Effector memory CD8-positive, alpha-beta T cell (primary cell): ENCODE data around the gene FTHL17.

Source experiments
- ATAC-seq: fragments of 150-1000 bp; cut with Tn5 transposase; replicated peaks from 2 replicates; pipeline ENCODE4 v1.10.0; 2021; ENCODE audit warnings: mild to moderate bottlenecking, moderate library complexity
- DNase-seq, 3 experiments: peaks; one replicate each; pipeline ENCODE4 v3.0.0; 2021
- H3K27ac Mint-ChIP-seq, 2 donors: one replicate each; pipeline ENCODE4 v1.8.0; 2022; ENCODE audit warnings: mild to moderate bottlenecking in 2 of 2, mixed read lengths in 2 of 2, moderate library complexity in 2 of 2
- H3K27me3 Mint-ChIP-seq, 2 donors: one replicate each; pipeline ENCODE4 v1.8.0; 2022; ENCODE audit warnings: mixed read lengths in 2 of 2
- H3K36me3 Mint-ChIP-seq: one replicate; pipeline ENCODE4 v1.8.0; 2022; ENCODE audit warnings: mild to moderate bottlenecking, moderate library complexity, mixed read lengths; ENCODE audit not compliant: insufficient read depth
- H3K4me1 Mint-ChIP-seq, 2 donors: one replicate each; pipeline ENCODE4 v1.8.0; 2022; ENCODE audit warnings: low read depth in 2 of 2, mixed read lengths in 2 of 2
- H3K4me3 Mint-ChIP-seq, 2 donors: one replicate each; pipeline ENCODE4 v1.8.0; 2022; ENCODE audit warnings: mild to moderate bottlenecking in 2 of 2, mixed read lengths in 2 of 2, moderate library complexity in 2 of 2
- H3K9me3 Mint-ChIP-seq, 2 donors: one replicate each; pipeline ENCODE4 v1.8.0; 2022; ENCODE audit warnings: mixed read lengths in 2 of 2

The FTHL17 gene

DNA sequence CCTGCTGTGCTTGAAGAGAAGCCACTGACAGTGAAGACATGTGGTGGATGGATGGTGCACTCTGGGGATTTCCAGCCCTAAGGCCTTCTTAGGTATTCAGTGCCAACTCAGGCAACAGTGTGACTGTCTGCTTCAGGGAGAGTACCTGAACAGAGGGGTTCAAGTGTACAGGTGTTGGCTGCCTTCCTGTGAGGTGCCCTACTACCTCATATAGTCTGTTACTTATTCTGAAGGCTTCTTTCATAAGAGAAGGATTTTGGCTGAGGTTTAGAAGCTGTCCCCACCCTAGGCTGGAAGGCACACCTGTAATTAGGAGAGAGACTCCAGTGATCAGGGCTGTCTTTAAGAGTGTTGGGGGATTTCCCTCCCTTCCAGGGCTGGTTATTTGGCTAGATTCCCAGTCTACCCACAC lies 1.8 kb downstream of the FTHL17 start:
- Mint-ChIP-seq H3K27me3 (no peaks in the 10 kb centered on the region), H3K9me3 (peaks cover 6 to 7% of the 10 kb centered on the region in 2 donors), H3K27ac (no peak overlapping the region), H3K36me3 (no peaks in the 10 kb centered on the region), H3K4me1 (no peaks in the 10 kb centered on the region), H3K4me3 (no peak overlapping the region)
- no peak for DNase-seq
- ATAC-seq, result no peak

DNA sequence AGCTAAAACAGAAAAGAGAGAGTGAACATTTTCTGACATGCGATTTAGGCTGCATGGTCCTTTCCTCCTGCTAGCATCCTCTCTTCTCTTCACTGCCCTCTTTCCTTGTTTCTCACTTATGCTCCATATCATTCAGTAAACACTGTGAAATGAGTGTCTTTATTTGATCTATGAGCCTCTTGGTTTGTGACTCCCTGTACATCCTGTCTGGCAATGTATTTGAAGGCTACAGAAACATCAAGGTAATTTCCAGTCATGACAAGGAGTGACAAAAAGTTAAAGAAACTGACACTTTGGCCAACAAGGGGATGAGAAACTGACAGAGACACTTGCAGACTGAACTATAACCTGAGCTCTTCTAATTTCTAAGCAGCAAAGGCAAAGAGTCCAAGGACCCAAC lies 8.7 kb downstream of the FTHL17 start:
- Mint-ChIP-seq H3K27me3 (no peaks in the 10 kb centered on the region), H3K4me3 (no peak overlapping the region), H3K36me3 (no peaks in the 10 kb centered on the region), H3K9me3 (peaks cover 0 to 7% of the 10 kb centered on the region in 2 donors), H3K27ac (no peak overlapping the region), H3K4me1 (no peaks in the 10 kb centered on the region)
- DNase-seq (no peak), ATAC-seq (no peak)

DNA sequence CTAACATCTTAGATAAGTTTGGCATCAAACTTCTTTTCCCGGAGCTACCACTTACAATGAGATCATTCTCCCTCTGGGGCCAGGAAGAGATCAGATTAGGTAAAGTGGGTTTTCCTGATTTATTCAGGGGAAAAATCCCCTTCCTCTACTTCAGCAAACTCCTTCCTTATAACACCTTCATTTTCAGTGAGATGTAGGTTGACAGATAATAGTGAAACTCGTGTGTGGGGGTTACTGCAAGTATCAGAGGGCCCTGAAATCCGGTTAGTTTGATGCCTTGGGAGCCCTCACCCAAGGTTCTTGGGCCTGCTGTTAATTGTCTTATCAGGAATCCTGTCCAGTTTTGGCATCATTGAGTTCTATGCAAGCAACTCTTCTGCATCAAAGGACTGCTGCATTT lies 10.8 kb downstream of the FTHL17 start:
- Mint-ChIP-seq H3K27ac (no peak overlapping the region), H3K27me3 (no peaks in the 10 kb centered on the region), H3K4me3 (no peak overlapping the region), H3K36me3 (no peaks in the 10 kb centered on the region), H3K4me1 (no peaks in the 10 kb centered on the region), H3K9me3 (no peaks in the 10 kb centered on the region)
- DNase-seq (no peak), ATAC-seq (no peak)

DNA sequence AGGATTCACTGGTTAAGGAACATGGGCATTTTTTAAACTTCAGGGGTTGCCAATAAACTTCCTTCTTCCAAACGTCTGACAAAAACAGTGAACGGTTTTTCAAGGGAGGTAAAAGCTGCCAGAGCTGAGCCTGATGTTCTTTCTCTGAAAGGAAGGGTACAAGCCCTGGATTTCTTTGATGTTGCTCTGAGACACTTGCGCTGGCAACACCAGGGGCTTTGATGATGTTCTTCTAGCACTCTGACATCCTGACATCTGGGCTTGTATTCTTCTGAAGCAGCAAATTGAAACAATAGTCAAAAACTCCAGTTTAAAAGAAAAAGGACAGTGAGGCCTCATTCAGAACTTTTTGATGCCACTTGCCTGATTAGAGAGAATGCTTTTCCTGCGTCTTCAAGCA lies 11.8 kb downstream of the FTHL17 start:
- Mint-ChIP-seq H3K27ac (no peak overlapping the region), H3K36me3 (no peaks in the 10 kb centered on the region), H3K27me3 (no peaks in the 10 kb centered on the region)

DNA sequence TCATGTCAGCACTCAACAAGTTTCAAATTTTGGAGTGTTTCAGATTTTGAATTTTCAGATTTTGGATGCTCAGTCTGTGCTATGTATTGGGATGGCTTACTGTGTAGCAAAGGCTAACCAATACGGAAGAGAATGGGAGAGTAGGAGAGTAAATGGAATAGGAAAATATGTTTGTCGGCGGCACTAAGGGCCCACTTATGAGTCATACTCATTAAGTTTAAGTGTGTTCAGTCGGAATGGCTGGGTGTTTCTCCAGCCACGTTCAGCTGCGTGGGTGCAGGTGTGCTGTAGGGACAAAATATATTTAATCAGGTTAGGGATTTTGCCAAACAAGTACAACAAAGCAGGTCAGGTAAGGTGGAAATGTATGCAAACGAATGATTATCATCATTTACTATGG lies 13.6 kb downstream of the FTHL17 start:
- H3K27ac Mint-ChIP-seq, result no peak overlapping the region
- no peak for ATAC-seq
- no peak overlapping the region for H3K4me3 Mint-ChIP-seq
- H3K36me3 Mint-ChIP-seq, result no peaks in the 10 kb centered on the region
- no peaks in the 10 kb centered on the region for H3K4me1 Mint-ChIP-seq
- H3K27me3 Mint-ChIP-seq, result no peaks in the 10 kb centered on the region
- H3K9me3 Mint-ChIP-seq, result peaks cover 0 to 4% of the 10 kb centered on the region in 2 donors
- no peak for DNase-seq

More for the DNA sequence above, 11.8 kb downstream of the FTHL17 start:
- Mint-ChIP-seq H3K4me1 (no peaks in the 10 kb centered on the region), H3K9me3 (peaks cover 0 to 4% of the 10 kb centered on the region in 2 donors), H3K4me3 (no peak overlapping the region)
- DNase-seq (no peak), ATAC-seq (no peak)

DNA sequence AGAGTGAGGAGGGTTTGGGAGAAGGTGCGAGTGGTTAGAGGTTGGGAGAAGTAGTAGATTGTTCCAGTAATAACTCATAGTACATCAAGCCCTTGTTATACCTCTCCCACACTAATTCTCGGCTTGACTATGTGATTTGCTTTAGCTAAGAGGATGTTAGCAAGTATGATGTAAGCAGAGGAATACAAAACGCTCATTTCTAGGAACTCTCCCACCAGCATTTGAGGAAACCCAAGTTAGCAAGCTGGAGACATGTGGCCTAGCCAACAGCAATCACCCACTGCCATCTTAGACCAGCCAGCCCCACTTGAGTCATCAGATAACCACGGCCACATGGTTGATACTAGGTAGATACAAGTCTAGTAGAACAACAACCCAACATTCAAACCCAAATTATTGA lies 14.2 kb downstream of the FTHL17 start:
- no peaks in the 10 kb centered on the region for H3K4me1 Mint-ChIP-seq
- ATAC-seq, result no peak
- DNase-seq, result no peak
- H3K27ac Mint-ChIP-seq, result no peak overlapping the region
- H3K36me3 Mint-ChIP-seq, result no peaks in the 10 kb centered on the region
- H3K9me3 Mint-ChIP-seq, result peaks cover 0 to 4% of the 10 kb centered on the region in 2 donors
- H3K4me3 Mint-ChIP-seq, result no peak overlapping the region
- H3K27me3 Mint-ChIP-seq, result no peaks in the 10 kb centered on the region

DNA sequence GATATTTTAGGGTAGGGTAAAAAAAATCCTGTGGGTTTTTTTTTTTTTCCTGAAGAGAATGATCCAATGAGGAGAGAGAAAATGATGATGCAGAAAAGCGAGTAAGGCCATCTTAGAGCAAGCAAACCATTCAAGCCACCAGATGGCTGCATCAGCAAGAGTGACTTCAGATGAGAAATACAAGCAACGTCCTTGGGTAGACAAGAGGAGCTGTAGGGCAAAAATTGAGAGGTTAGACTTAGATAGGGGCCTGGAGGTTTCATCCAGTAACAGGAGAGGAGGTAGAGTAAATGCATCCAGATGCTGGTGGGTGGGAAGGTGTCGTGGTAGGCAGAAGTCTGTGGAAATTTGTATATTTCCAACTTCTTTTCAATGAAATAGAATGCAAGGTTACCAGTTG lies 14.6 kb downstream of the FTHL17 start:
- ATAC-seq, result no peak

DNA sequence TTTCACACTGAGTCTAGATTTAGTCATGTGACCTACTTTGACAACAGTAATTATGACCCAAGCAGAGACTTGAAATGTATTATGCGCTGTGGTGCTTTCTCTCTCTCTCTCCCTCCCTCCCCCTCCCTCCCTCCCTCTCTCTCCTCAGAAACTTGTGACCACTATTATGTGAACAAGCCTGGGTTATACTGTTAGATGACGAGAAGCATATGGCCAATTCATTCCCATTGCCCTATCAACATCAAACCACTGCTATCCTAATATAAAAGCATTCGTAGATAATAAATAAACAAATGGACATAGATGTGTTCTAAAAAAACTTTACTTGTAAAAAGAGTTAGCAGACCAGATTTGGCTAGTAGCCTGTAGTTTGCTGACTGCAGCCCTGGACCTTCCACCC lies 18.2 kb downstream of the FTHL17 start:
- ATAC-seq, result no peak
- no peak overlapping the region for H3K4me3 Mint-ChIP-seq
- no peaks in the 10 kb centered on the region for H3K4me1 Mint-ChIP-seq

More for the DNA sequence above, 14.6 kb downstream of the FTHL17 start:
- Mint-ChIP-seq H3K4me3 (no peak overlapping the region), H3K36me3 (no peaks in the 10 kb centered on the region), H3K27me3 (no peaks in the 10 kb centered on the region), H3K27ac (no peak overlapping the region), H3K9me3 (peaks cover 0 to 4% of the 10 kb centered on the region in 2 donors), H3K4me1 (no peaks in the 10 kb centered on the region)
- DNase-seq, result no peak

DNA sequence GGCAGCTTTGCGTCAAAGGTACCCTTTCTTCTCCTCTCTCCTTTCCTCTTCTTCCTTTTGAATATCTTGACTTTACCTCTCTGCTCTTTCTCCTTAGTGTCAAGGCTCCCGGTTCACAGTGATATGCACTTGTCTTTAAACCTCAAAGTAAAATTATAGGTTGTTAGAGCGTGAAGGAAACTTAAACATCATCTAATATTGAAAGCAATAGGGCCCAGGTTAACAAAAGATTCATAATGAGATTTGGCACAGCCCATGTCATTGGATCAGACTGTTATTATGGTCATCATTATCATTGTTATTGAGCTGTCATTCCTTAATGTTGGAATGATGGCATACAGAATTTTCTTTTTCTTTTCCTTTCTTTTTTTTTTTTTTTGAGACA lies 32.5 kb downstream of the FTHL17 start:
- ATAC-seq, result no peak
- no peak overlapping the region for H3K4me3 Mint-ChIP-seq

More for the DNA sequence above, 18.2 kb downstream of the FTHL17 start:
- Mint-ChIP-seq H3K36me3 (no peaks in the 10 kb centered on the region), H3K9me3 (peaks cover 2 to 4% of the 10 kb centered on the region in 2 donors), H3K27me3 (no peaks in the 10 kb centered on the region), H3K27ac (no peak overlapping the region)
- no peak for DNase-seq

DNA sequence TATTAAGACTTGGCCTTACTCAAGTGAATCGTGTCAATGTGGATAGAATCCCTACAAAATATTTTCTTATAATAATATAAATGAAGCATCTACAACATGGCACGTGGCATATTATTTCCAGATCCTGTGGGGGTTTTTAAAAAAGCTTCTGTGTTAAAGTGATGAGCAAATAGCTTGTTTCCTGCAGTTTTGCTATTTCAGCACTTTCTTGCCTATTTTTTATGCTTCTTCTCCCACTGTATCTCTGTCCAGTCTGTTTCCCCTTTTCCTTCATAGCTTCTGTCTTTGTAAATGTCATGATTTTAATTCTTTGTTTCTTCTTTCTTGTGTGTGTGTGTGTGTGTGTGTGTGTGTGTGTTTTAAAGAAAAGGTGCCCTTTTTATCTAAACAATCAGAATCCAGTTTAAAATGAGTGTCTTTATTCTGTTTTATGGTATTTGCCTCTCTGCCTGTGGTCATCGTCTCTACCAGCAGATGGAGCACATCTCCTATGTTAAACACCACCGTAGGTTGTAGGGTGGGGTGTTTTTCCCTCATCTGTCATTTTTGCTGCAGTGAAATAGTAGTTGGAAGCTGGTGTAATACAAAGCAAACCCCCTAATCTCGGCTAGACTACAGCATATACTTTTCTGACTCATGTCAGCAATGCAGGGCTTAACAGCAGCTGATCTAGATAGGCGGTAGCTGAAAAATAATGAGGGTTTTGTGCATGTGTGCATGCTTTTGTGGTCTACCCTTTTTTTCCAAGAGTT lies 33.1 kb downstream of the FTHL17 start:
- Mint-ChIP-seq H3K36me3 (no peaks in the 10 kb centered on the region), H3K9me3 (no peaks in the 10 kb centered on the region), H3K4me1 (no peaks in the 10 kb centered on the region), H3K27me3 (no peaks in the 10 kb centered on the region), H3K4me3 (no peak overlapping the region), H3K27ac (no peak overlapping the region)
- DNase-seq (no peak), ATAC-seq (no peak)

More for the DNA sequence above, 32.5 kb downstream of the FTHL17 start:
- Mint-ChIP-seq H3K9me3 (no peaks in the 10 kb centered on the region), H3K27me3 (no peaks in the 10 kb centered on the region), H3K27ac (no peak overlapping the region), H3K36me3 (no peaks in the 10 kb centered on the region), H3K4me1 (no peaks in the 10 kb centered on the region)
- DNase-seq, result no peak

DNA sequence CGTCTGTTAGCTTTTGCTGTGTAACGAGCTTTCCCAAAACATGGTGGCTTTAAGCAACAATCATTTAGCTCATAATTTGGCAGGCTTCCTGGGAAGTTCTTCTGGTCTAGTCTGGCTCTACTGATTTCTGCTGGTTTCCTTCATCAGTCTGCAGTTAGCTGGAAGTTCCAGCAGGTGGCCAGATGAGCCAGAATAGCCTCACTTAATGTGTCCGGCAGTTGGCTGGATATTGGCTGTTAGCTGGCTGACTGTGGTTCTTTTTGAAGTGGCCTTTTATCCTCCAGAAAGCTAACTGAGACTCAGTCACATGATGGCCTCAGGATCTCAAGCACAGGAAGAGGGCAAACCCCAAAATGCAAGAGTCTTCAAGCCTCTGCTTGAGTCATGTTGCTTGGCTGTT lies 34.9 kb downstream of the FTHL17 start:
- Mint-ChIP-seq H3K4me1 (no peaks in the 10 kb centered on the region), H3K36me3 (no peaks in the 10 kb centered on the region), H3K9me3 (no peaks in the 10 kb centered on the region), H3K27me3 (peaks cover 0 to 5% of the 10 kb centered on the region in 2 donors), H3K27ac (no peak overlapping the region), H3K4me3 (no peak overlapping the region)
- DNase-seq (no peak), ATAC-seq (no peak)

DNA sequence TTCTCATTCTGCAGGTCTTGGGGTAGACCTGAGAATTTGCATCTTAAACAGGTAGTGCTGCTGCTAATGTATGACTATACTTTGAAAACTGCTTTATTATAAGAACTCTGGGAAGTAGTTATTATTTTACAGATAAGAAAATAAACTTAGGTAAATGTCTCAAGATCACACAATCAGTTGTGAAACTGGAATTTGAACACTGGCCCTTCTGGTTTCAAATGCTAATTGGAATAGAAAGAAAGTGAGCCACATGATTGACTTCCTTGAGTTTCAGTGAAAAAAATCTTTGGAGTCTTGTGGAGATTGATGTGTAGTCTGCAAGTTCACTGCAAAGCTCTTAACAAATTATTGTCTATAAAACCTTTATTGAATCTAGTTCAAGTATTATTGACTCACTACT lies 44.5 kb downstream of the FTHL17 start:
- peaks cover 0 to 7% of the 10 kb centered on the region in 2 donors for H3K9me3 Mint-ChIP-seq

DNA sequence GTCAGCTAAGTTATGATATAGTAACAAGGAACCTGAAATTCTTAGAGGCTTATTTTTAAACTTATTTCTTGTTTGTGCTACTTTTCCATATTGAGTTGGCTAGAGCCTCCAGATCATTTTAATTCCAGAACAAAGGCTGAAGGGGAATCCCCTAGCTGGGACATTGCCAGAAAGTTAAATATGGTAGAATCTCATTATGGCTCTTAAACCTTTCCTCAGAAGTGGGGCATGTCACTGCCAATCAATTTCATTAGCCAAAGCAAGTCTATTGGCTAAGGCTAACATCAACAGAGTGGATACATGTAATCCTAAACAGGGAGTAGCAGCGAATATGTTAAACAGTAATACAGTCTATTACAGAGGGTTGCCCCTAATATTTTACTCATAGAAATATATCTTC lies 47.0 kb downstream of the FTHL17 start:
- Mint-ChIP-seq H3K4me3 (no peak overlapping the region), H3K27ac (no peak overlapping the region), H3K9me3 (peaks cover 0 to 7% of the 10 kb centered on the region in 2 donors), H3K36me3 (no peaks in the 10 kb centered on the region), H3K4me1 (no peaks in the 10 kb centered on the region), H3K27me3 (peaks cover 10% of the 10 kb centered on the region in 2 donors)
- DNase-seq, result no peak
- ATAC-seq, result no peak

More for the DNA sequence above, 44.5 kb downstream of the FTHL17 start:
- DNase-seq (no peak), ATAC-seq (no peak)
- H3K4me1 Mint-ChIP-seq, result no peaks in the 10 kb centered on the region
- peaks cover 16% of the 10 kb centered on the region in 2 donors for H3K27me3 Mint-ChIP-seq
- H3K4me3 Mint-ChIP-seq, result no peak overlapping the region
- no peaks in the 10 kb centered on the region for H3K36me3 Mint-ChIP-seq
- no peak overlapping the region for H3K27ac Mint-ChIP-seq

DNA sequence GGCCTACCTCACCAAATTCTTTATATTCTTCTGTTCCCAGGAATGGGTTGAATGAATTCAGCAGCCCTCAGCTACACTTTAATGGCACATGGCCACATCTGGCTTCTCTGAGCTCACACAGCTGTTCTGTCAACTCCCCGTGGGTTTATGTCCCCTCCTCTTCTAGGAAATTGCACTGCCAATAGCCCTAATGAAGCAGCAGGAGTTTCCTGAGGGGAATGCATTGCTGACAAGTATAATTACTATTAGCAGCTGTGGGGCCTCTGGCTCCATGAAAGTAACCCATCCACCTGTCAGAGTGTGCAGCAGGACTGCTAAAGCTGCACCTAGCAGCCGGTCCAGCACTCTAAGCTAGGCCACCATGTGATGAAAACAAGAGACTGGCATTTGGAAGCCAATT lies 50.3 kb downstream of the FTHL17 start:
- Mint-ChIP-seq H3K36me3 (no peaks in the 10 kb centered on the region), H3K27ac (no peak overlapping the region), H3K9me3 (peaks cover 0 to 3% of the 10 kb centered on the region in 2 donors), H3K4me3 (no peak overlapping the region), H3K27me3 (no peaks in the 10 kb centered on the region), H3K4me1 (no peaks in the 10 kb centered on the region)
- no peak for ATAC-seq
- no peak for DNase-seq
